ENCODE measurements around the gene HS2ST1.
"Not testable (repeated sequence)": the region's sequence is repeated elsewhere in the genome, so short reads cannot be mapped to it uniquely, and the experiment has no call there.

The HS2ST1 gene

DNA sequence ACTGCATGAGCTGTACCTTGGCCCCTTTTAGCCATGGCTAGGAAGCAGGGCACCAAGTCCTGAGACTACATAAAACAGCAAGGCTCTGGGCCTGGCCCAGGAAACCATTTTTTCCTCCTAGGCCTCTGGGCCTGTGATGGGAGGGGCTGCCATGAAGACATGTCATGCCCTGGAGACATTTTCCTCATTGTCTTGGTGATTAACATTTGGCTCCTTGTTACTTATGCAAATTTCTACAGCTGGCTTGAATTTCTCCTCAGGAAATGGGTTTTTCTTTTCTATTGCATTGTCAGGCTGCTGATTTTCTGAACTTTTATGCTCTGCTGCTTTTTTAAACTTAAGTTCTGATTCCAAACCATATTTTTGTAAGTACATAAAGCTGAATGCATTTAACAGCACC lies 99.0 kb downstream of the HS2ST1 start:
- peaks cover 10% of the 10 kb centered on the region for H3K9me3 Mint-ChIP-seq
- ATAC-seq (replicated peaks; ENCODE audit: extremely low read depth, poor library complexity, severe bottlenecking); H3K27me3 Mint-ChIP-seq; H3K4me1 Mint-ChIP-seq; DNase-seq (ENCODE audit: low spot score in 2 of 2); H3K4me3 Mint-ChIP-seq; H3K27ac Mint-ChIP-seq (ENCODE audit: low read depth); H3K36me3 Mint-ChIP-seq (ENCODE audit: insufficient read depth): not testable (repeated sequence)

DNA sequence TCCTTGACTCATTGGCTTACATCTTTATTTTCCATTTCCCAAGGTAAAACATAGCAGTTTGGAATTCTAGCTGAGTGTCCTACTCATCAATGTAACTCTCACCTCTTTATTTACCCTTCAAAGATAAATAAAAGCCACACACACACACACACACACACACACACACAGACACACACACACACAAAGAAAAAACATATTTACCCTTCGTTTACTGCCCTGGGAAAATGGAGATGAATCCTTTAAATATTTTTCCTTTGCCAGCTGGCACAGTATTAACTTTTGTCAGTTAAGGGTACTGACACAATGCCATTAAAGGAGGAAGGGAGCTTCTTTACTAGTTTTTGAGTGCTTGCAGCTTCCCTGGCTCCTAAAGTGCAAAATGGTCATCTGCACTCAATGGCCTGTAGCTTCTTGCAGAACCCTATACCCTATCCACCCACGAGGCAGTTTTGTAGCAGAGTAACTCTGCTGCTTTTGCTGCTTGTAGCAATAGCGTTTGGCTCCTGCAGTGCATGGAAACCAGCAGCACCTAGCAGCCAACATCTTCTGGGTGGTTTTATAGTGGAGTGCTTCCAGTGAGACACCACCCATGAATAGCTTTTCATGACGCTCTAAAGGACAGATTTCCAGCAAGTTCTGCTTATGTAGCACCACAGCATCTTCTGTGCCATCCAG lies 103.7 kb downstream of the HS2ST1 start:
- Mint-ChIP-seq H3K27ac (ENCODE audit: low read depth) (no peak overlapping the region), H3K4me3 (no peak overlapping the region), H3K9me3 (peaks cover 5% of the 10 kb centered on the region), H3K27me3 (no peaks in the 10 kb centered on the region), H3K36me3 (ENCODE audit: insufficient read depth) (no peaks in the 10 kb centered on the region), H3K4me1 (peaks cover 7% of the 10 kb centered on the region)
- no peak for DNase-seq (ENCODE audit: low spot score in 2 of 2)
- no peak for ATAC-seq (replicated peaks; ENCODE audit: extremely low read depth, poor library complexity, severe bottlenecking)

DNA sequence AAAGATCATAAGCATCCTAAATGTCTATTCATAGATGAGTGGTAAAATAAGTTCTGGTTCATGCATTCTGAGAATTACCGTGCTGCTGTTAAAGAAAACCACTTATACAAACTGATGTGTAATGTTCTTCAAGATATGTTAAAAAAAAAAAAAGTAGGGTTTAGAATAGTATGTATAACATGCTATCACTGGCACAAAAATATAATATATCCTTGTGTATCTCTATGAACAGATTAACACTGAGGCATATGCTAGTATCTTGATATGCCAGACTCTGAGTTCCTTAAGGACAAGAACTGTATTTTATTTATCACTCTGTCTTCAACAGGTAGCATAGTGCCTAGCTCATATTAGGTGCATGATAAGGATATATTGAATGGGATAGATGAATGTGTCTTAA lies 108.9 kb downstream of the HS2ST1 start:
- H3K4me3 Mint-ChIP-seq, result no peak overlapping the region
- no peaks in the 10 kb centered on the region for H3K9me3 Mint-ChIP-seq
- H3K27ac Mint-ChIP-seq (ENCODE audit: low read depth), result no peak overlapping the region
- no peaks in the 10 kb centered on the region for H3K36me3 Mint-ChIP-seq (ENCODE audit: insufficient read depth)
- no peaks in the 10 kb centered on the region for H3K27me3 Mint-ChIP-seq
- DNase-seq (ENCODE audit: low spot score in 2 of 2) (no peak), ATAC-seq (replicated peaks; ENCODE audit: extremely low read depth, poor library complexity, severe bottlenecking) (no peak)
- H3K4me1 Mint-ChIP-seq, result peaks cover 6% of the 10 kb centered on the region

DNA sequence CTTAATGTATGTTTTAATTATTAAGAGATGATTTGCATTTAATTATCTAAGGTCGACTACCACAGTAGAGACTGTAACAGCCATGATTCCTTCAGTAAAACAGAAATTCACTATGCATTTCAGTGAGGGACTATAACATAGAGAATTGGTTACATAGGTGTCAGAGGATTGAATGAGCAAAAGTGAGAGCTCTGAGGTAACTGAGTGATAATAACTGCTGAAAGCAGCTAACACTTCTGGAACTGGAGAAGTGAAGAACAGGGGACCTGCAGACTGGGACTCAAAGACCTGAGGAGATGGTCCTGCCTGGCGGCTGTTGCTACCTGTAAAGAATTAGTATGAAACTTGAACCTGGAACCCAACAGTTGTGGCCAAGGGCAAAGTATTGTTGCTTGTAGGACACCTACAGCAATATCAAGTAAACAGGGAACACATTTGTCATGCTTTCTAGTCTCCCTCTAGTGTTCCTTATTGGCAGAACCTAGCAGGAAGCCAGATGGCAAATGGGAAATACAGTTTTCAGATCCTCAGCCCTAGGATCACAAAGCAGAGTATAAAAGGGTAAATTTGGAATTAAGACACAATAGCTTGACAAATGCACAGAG lies 110.6 kb downstream of the HS2ST1 start:
- Mint-ChIP-seq H3K27ac (ENCODE audit: low read depth) (peak overlapping the region; percentile 10), H3K4me1 (peaks cover 6% of the 10 kb centered on the region), H3K27me3 (no peaks in the 10 kb centered on the region), H3K4me3 (no peak overlapping the region), H3K9me3 (no peaks in the 10 kb centered on the region), H3K36me3 (ENCODE audit: insufficient read depth) (no peaks in the 10 kb centered on the region)
- no peak for DNase-seq (ENCODE audit: low spot score in 2 of 2)
- no peak for ATAC-seq (replicated peaks; ENCODE audit: extremely low read depth, poor library complexity, severe bottlenecking)

DNA sequence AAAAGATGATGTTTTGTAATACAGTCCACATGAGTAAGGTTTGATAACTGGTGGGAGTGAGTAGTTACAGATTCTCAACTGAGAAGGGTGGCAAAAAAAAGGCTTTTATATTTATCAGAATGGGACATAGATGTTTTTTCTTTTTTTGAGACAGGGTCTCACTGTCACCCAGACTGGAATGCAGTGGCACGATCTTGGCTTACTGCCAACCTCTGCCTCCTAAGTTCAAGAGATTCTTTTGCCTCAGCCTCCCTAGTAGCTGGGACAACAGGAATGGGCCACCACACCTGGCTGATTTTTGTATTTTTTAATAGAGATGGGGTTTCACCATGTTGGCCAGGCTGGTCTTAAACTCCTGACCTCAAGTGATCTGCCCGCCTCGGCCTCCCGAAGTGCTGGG lies 113.1 kb downstream of the HS2ST1 start:
- ATAC-seq (replicated peaks; ENCODE audit: extremely low read depth, poor library complexity, severe bottlenecking); H3K4me3 Mint-ChIP-seq; H3K4me1 Mint-ChIP-seq; H3K27me3 Mint-ChIP-seq; DNase-seq (ENCODE audit: low spot score in 2 of 2); H3K36me3 Mint-ChIP-seq (ENCODE audit: insufficient read depth); H3K27ac Mint-ChIP-seq (ENCODE audit: low read depth); H3K9me3 Mint-ChIP-seq: not testable (repeated sequence)

DNA sequence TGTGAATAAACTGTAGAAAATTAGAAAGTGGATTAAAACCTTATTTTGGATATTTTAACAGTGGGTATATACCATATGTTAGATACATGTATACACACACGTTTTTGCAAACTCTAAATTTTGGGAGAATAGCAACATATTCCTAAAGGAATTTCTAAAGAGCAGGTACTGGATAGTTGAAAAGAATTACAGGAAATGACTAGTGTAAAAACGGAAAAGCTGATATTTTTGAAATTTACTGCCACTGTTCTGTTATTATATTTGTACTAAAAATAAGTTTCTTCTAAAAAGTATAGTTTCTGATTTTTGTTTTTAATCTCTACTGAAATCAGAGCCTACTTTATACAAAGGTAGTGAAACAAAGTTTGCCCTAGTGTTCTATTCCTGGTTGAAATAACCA lies 114.1 kb downstream of the HS2ST1 start:
- Mint-ChIP-seq H3K4me3 (no peak overlapping the region), H3K27me3 (no peaks in the 10 kb centered on the region), H3K9me3 (no peaks in the 10 kb centered on the region), H3K4me1 (peaks cover 5% of the 10 kb centered on the region), H3K36me3 (ENCODE audit: insufficient read depth) (no peaks in the 10 kb centered on the region), H3K27ac (ENCODE audit: low read depth) (no peak overlapping the region)
- ATAC-seq (replicated peaks; ENCODE audit: extremely low read depth, poor library complexity, severe bottlenecking) (no peak), DNase-seq (ENCODE audit: low spot score in 2 of 2) (no peak)

DNA sequence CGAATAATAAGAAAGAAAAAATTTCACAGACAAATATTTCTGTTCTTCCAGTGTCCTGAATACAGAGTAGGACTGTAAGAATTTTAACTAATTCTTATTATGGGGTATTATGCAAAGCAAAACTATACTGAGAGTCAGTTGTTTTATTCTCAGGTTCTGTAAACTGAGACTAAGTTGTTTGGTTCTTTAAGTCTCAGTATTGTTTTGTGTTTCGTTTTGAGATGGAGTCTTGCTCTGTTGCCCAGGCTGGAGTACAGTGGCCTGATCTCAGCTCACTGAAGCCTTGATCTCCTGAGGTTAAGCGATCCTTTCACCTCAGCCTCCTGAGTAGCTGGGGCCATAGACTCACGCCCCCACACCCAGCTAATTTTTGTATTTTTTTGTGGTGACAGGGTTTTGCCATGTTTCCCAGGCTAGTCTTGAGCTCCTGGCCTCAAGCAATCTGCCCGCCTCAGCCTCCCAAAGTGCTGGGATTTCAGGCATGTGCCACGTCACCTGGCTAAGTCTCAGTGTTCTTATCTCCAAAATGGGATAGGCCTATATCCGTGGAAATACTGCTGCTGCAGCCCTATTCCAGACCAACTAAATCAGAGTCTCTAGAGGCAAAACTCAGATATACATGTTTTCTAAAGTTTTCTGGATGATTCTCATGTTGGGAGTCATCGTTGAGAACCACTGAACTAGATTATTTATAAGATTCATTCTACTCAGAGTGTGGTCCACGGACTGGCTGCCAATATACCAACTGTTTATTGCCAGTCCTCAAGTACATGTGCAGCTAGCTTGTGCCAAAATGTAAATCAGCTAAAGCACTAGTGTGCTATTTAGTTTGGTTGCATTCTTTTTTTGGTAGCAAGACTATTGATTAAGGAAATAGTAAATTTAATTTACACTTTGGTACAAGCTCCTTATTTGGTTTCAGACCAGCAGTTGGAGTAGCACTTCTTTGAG lies 116.6 kb downstream of the HS2ST1 start:
- peaks cover 2% of the 10 kb centered on the region for H3K36me3 Mint-ChIP-seq (ENCODE audit: insufficient read depth)

DNA sequence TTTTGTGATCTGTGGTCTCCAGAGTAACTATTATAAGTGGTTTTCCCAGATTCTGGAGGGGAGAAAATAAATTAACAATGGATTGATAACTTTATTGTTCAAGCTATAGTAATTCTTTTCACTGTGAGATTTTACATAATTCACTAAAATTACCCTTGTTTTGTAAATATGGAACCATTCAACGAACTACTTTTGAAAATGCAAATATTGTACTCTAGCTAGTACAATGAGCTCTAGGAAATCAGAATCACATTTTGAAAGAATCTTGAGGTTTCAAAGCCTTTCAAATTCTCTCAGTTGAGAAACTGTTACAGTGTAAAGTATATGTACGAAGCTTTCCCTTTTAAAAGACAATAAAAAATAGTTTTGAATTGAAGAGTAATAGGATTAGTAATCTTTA lies 119.9 kb downstream of the HS2ST1 start:
- DNase-seq (ENCODE audit: low spot score in 2 of 2) (no peak), ATAC-seq (replicated peaks; ENCODE audit: extremely low read depth, poor library complexity, severe bottlenecking) (no peak)

More for the DNA sequence above, 116.6 kb downstream of the HS2ST1 start:
- Mint-ChIP-seq H3K27me3 (no peaks in the 10 kb centered on the region), H3K4me1 (no peaks in the 10 kb centered on the region), H3K9me3 (no peaks in the 10 kb centered on the region), H3K4me3 (no peak overlapping the region), H3K27ac (ENCODE audit: low read depth) (no peak overlapping the region)
- DNase-seq (ENCODE audit: low spot score in 2 of 2) (no peak), ATAC-seq (replicated peaks; ENCODE audit: extremely low read depth, poor library complexity, severe bottlenecking) (no peak)

DNA sequence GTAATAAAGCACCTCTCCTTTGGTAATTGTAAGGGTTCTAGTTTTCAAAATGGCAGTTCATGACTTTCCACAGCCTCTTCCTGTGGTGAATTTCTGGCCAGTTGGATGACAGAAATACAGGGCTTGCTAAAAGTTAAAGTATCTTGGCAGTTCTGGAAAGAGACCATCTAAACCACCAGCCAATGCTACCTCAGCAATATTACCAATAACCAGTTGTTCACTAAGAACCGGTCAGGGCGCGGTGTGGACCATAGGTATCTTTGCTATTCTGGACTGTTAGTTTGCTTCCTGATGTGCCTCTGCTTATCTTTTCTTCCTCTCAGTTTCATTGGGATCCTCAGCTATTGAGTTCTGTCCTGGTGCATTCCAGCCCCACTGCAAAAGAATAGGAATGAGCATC lies 124.7 kb downstream of the HS2ST1 start:
- Mint-ChIP-seq H3K27ac (ENCODE audit: low read depth) (no peak overlapping the region), H3K36me3 (ENCODE audit: insufficient read depth) (peaks cover 3% of the 10 kb centered on the region)

More for the DNA sequence above, 119.9 kb downstream of the HS2ST1 start:
- Mint-ChIP-seq H3K4me3 (no peak overlapping the region), H3K36me3 (ENCODE audit: insufficient read depth) (peaks cover 3% of the 10 kb centered on the region), H3K4me1 (no peaks in the 10 kb centered on the region), H3K9me3 (no peaks in the 10 kb centered on the region), H3K27me3 (no peaks in the 10 kb centered on the region), H3K27ac (ENCODE audit: low read depth) (no peak overlapping the region)

DNA sequence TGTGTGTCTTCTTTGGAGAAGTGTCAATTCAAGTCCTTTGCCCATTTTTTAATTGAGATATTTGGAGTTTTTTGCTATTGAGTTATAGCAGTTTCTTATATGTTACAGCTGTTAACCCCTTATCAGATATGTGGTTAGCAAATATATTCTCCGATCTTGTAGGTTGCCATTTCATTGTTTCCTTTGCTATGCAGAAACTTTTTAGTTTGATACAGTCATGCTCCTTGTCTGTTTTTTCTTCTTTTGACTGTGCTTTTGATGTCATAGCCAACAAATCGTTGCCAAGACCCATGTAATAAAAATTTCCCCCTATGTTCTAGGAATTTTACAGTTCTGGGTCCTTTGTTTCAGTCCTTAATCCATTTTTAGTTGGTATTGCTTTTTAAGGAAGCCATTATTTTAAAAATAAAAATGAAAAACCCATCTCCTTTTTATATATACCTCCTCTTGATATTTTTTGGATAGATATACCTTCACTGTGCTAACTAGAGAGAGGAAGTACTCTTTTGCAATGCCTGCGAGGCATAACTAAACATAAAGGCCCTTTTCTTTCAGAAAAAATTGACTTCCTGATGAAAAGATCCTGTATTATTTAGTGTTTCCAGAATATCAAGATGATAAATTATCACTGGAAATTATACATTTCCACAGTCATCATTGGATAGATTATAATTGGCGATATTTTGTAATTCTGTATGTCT lies 127.8 kb downstream of the HS2ST1 start:
- no peak overlapping the region for H3K4me3 Mint-ChIP-seq
- no peak for DNase-seq (ENCODE audit: low spot score in 2 of 2)
- H3K36me3 Mint-ChIP-seq (ENCODE audit: insufficient read depth), result no peaks in the 10 kb centered on the region
- H3K4me1 Mint-ChIP-seq, result peaks cover 12% of the 10 kb centered on the region
- H3K9me3 Mint-ChIP-seq, result no peaks in the 10 kb centered on the region
- no peak for ATAC-seq (replicated peaks; ENCODE audit: extremely low read depth, poor library complexity, severe bottlenecking)
- no peak overlapping the region for H3K27ac Mint-ChIP-seq (ENCODE audit: low read depth)
- H3K27me3 Mint-ChIP-seq, result no peaks in the 10 kb centered on the region

More for the DNA sequence above, 124.7 kb downstream of the HS2ST1 start:
- no peak for DNase-seq (ENCODE audit: low spot score in 2 of 2)
- Mint-ChIP-seq H3K4me1 (no peaks in the 10 kb centered on the region), H3K9me3 (no peaks in the 10 kb centered on the region), H3K4me3 (no peak overlapping the region), H3K27me3 (no peaks in the 10 kb centered on the region)
- no peak for ATAC-seq (replicated peaks; ENCODE audit: extremely low read depth, poor library complexity, severe bottlenecking)

DNA sequence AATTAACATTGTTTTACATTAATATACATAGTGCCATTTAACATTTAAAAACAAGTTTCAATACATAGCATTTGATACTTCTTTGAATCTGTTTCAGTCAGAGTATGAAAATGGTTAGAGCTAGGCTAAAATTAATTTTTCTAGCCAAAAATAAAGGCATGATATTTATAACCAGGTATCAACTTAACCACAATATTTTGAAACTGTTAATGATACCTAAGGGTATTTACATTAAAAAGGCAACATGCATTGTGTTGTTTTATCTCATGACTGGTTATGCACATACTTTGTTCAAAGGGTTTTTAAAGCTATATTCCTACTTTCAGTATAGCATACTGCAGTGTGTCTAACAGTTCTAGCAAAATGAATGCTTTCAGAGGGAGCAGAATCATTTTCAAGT lies 130.0 kb downstream of the HS2ST1 start:
- ATAC-seq (replicated peaks; ENCODE audit: extremely low read depth, poor library complexity, severe bottlenecking), result peak; percentile 6
- H3K36me3 Mint-ChIP-seq (ENCODE audit: insufficient read depth), result no peaks in the 10 kb centered on the region

DNA sequence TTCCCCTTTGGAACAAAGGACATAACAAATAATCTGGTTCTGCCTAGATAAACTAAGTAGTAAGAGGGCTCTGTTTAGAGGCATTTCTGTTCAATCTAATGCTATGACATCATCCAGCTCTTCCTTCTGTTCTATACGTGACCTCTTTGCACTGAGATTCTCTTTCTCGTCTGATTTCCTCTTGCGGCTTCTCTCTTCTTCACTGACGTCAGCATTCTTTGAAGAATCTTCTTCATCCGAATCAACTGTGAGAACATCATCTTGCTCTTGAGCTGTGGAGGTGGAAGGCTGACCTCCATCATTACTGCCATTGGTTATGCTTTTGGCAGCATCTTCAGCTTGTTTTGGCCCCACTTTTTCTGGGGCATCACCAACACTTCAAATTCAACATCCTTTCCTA lies 130.4 kb downstream of the HS2ST1 start:
- Mint-ChIP-seq H3K4me3 (no peak overlapping the region), H3K4me1 (peaks cover 17% of the 10 kb centered on the region), H3K9me3 (no peaks in the 10 kb centered on the region), H3K27ac (ENCODE audit: low read depth) (no peak overlapping the region), H3K36me3 (ENCODE audit: insufficient read depth) (no peaks in the 10 kb centered on the region), H3K27me3 (no peaks in the 10 kb centered on the region)
- peak; percentile 78 for ATAC-seq (replicated peaks; ENCODE audit: extremely low read depth, poor library complexity, severe bottlenecking)
- peak in 1 of 2 donors; percentile 15 for DNase-seq (ENCODE audit: low spot score in 2 of 2)

More for the DNA sequence above, 130.0 kb downstream of the HS2ST1 start:
- H3K27me3 Mint-ChIP-seq, result no peaks in the 10 kb centered on the region
- peaks cover 13% of the 10 kb centered on the region for H3K4me1 Mint-ChIP-seq
- H3K27ac Mint-ChIP-seq (ENCODE audit: low read depth), result no peak overlapping the region
- no peak overlapping the region for H3K4me3 Mint-ChIP-seq
- H3K9me3 Mint-ChIP-seq, result no peaks in the 10 kb centered on the region
- no peak for DNase-seq (ENCODE audit: low spot score in 2 of 2)

Measured in central memory CD8-positive, alpha-beta T cell (primary cell).